ENCODE data around the gene POLE.

DNA sequence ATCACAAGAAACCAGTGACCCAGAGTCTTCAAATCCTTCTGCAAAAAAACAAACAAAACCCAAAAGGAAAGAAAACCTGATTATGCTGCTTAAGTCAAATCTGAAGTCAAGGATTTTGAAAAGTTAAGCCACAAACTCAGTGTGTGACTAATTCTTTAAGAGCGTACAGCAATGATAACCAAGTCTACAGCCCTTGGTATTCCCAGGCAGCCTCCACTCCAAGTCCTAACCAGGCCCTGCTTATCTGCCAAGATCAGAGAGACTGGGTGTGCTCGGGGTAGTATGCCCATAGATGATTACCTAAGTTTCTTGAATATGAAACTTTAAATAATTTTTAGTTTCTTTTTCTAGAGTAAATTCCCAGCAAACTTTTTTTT is 36.6 kb upstream of the POLE start:
- TF ChIP-seq POLR2A (IDR thresholded peaks at IDR 0.05) = no peak
- TF ChIP-seq, protein P1, sequence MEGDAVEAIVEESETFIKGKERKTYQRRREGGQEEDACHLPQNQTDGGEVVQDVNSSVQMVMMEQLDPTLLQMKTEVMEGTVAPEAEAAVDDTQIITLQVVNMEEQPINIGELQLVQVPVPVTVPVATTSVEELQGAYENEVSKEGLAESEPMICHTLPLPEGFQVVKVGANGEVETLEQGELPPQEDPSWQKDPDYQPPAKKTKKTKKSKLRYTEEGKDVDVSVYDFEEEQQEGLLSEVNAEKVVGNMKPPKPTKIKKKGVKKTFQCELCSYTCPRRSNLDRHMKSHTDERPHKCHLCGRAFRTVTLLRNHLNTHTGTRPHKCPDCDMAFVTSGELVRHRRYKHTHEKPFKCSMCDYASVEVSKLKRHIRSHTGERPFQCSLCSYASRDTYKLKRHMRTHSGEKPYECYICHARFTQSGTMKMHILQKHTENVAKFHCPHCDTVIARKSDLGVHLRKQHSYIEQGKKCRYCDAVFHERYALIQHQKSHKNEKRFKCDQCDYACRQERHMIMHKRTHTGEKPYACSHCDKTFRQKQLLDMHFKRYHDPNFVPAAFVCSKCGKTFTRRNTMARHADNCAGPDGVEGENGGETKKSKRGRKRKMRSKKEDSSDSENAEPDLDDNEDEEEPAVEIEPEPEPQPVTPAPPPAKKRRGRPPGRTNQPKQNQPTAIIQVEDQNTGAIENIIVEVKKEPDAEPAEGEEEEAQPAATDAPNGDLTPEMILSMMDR (IDR thresholded peaks at IDR 0.05) = no peak

Data from esophagus squamous epithelium (tissue), 4 donors.